T-helper 2 cell treated with Interferon-gamma antibody and Interleukin-4, amounts not matched to agents 5 μg/mL and 100 μg/mL, for 36 hours (primary cell): ENCODE results near the gene EBF4.

Source experiments
- DNase-seq: peaks from one replicate; pipeline ENCODE4 v3.0.0; 2021; ENCODE audit warnings: low spot score
- H3K27ac Mint-ChIP-seq: one replicate; pipeline ENCODE4 v1.8.0; 2021; ENCODE audit warnings: mild to moderate bottlenecking, mixed read lengths
- H3K27me3 Mint-ChIP-seq: one replicate; pipeline ENCODE4 v1.8.0; 2021; ENCODE audit warnings: low read depth, mixed read lengths
- H3K36me3 Mint-ChIP-seq: one replicate; pipeline ENCODE4 v1.8.0; 2021; ENCODE audit warnings: low read depth, mixed read lengths
- H3K4me1 Mint-ChIP-seq: one replicate; pipeline ENCODE4 v1.8.0; 2021; ENCODE audit warnings: low read depth, mixed read lengths
- H3K4me3 Mint-ChIP-seq: one replicate; pipeline ENCODE4 v1.8.0; 2022; ENCODE audit warnings: mild to moderate bottlenecking, moderate library complexity, mixed read lengths
- H3K9me3 Mint-ChIP-seq: one replicate; pipeline ENCODE4 v1.8.0; 2021; ENCODE audit warnings: mixed read lengths

Gene EBF4

GRCh38 chr20:2747676-2748235 lies 55.2 kb downstream of the EBF4 start:
- Mint-ChIP-seq H3K9me3 (no peaks in the 10 kb centered on the region), H3K27ac (no peak overlapping the region), H3K27me3 (peaks cover 38% of the 10 kb centered on the region), H3K4me3 (no peak overlapping the region), H3K36me3 (no peaks in the 10 kb centered on the region), H3K4me1 (peaks cover 15% of the 10 kb centered on the region)
- no peak for DNase-seq

DNA sequence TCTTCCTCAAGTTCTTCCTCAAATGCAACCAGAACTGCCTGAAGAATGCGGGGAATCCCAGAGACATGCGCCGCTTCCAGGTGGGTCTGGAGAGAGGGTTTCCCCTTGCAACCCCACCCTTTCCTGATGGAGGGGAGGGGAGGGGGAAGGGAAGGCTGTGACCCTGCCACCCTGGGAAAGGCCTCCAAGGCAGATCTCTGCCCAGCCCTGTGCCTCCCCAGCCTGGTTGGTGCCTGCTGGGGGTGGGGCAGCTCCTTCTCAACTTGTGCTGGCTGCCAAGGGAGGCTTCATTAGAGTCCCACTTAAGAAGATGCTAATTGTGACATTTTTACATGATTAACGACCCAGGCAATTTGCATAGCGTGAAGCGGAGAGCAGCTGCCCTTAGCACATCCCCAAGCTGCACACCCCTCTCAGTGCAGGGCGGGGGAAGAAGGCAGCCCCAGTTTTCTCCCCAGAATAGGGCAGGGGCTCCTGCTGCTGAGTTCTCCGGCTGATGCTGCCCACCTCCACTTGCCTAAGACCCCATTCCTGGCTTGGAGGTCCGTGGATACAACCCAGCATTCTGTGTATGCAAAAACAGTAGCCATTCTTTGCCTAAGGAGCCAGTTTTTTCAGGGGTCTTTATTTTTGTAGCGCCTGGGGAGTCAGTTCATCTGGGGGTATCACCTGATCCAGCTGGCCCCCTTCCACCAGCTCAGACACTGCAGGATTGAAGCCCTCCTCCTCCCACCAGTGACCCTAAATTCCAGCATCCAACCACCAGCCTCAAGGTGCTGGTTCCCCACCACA lies 56.2 kb downstream of the EBF4 start:
- DNase-seq: no peak
- Mint-ChIP-seq H3K4me3 (no peak overlapping the region), H3K27me3 (peaks cover 42% of the 10 kb centered on the region), H3K27ac (no peak overlapping the region), H3K36me3 (no peaks in the 10 kb centered on the region), H3K9me3 (no peaks in the 10 kb centered on the region), H3K4me1 (peaks cover 15% of the 10 kb centered on the region)

DNA sequence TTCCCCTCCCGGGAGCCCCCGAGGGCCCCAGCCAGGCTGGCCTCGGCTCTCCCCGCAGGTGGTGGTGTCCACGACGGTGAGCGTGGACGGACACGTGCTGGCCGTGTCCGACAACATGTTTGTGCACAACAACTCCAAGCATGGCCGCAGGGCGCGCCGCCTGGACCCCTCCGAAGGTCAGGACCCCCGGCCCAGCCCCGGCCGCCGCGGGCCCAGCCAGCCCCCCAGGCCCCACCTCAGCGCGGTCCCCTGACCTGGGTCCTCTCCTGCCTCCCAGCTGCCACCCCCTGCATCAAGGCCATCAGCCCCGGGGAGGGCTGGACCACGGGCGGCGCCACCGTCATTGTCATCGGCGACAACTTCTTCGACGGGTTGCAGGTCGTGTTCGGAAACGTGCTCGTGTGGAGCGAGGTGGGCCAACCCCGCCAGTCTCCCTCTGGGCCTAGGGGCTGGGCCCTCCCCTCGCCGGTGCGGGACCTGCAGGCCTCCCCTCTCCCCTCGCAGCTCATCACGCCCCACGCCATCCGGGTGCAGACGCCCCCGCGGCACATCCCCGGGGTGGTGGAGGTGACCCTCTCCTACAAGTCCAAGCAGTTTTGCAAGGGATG lies 56.9 kb downstream of the EBF4 start:
- Mint-ChIP-seq H3K27me3 (peaks cover 49% of the 10 kb centered on the region), H3K9me3 (no peaks in the 10 kb centered on the region), H3K4me1 (peaks cover 16% of the 10 kb centered on the region), H3K4me3 (no peak overlapping the region), H3K27ac (no peak overlapping the region), H3K36me3 (no peaks in the 10 kb centered on the region)
- no peak for DNase-seq

- Mint-ChIP-seq H3K4me3 (no peak overlapping the region), H3K36me3 (no peaks in the 10 kb centered on the region), H3K4me1 (peaks cover 16% of the 10 kb centered on the region), H3K27ac (no peak overlapping the region), H3K27me3 (peaks cover 51% of the 10 kb centered on the region), H3K9me3 (no peaks in the 10 kb centered on the region)
- DNase-seq: no peak
These were observed 57.4 kb downstream of the EBF4 start for GRCh38 chr20:2749951-2750490.

DNA sequence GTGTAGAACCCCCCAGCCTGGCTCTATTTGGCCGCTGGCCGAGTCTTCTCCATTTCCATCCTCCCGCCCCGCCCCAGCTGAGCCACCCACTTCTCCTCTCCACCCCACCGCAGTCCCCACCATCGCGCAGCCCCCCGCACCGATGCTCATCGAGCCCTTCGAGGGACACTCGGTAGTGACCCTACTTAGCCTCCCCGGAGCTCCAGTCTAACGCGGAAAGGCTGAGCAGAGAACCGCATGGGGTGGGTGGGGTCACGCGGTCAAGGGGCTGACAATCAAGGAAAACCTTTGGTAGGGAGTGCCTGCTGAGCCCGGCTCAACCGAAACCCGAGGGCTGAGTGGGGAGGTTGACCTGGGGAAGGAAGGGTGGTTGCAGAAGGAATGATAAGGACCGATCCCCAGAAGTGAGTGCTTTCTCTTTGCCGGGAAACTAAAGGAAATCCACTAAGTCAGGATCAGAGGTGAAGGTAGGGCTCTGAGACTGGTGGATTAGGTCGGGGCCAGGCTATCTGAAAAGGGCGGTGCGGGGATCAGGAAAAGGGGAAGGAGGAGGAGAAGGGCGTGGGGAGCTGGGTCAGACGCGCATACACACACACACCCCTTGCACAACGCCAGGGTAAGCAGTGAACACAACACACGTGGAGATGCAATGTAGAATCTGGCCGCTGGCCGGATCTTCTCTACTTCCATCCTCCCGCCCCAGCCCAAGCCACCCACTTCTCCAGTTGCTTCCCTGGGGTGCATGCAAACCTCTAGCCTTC lies 58.1 kb downstream of the EBF4 start:
- Mint-ChIP-seq H3K9me3 (no peaks in the 10 kb centered on the region), H3K27ac (peak overlapping the region; percentile 33), H3K27me3 (peaks cover 49% of the 10 kb centered on the region), H3K4me3 (peak overlapping the region; percentile 68), H3K36me3 (no peaks in the 10 kb centered on the region), H3K4me1 (peaks cover 14% of the 10 kb centered on the region)
- no peak for DNase-seq

DNA sequence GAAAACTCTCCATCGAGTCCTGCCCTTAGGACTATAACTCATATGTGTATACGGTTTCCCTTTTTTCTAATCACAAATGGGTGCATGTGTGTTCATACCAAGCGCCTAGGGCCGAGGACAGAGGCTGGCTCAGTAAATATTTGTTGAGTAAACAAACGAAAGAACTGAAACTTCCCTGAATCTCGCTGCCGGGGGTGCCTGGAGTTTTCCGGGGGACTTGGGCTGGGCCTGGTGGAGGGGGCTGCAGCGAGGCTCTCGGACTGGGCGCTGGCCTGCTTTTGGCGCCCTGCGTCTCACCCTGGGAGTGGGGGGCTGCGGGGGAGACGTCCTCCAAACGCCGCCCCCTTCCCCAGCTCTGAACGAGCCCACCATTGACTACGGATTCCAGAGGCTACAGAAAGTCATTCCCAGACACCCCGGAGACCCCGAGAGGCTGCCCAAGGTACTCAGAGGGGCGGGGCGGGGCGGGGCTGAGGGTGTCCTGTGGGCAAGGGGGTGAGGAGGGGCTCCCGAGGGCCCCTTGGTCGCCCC lies 58.8 kb downstream of the EBF4 start:
- no peak for DNase-seq

GRCh38 chr20:2751878-2752566 lies 59.4 kb downstream of the EBF4 start:
- no peak overlapping the region for H3K27ac Mint-ChIP-seq
- no peaks in the 10 kb centered on the region for H3K36me3 Mint-ChIP-seq
- H3K4me1 Mint-ChIP-seq: peaks cover 14% of the 10 kb centered on the region
- H3K4me3 Mint-ChIP-seq: no peak overlapping the region
- no peaks in the 10 kb centered on the region for H3K9me3 Mint-ChIP-seq
- H3K27me3 Mint-ChIP-seq: peaks cover 51% of the 10 kb centered on the region
- peak; percentile 51 for DNase-seq

More for the DNA sequence above, 58.8 kb downstream of the EBF4 start:
- H3K4me1 Mint-ChIP-seq: peaks cover 14% of the 10 kb centered on the region
- H3K27ac Mint-ChIP-seq: no peak overlapping the region
- H3K4me3 Mint-ChIP-seq: peak overlapping the region; percentile 68
- no peaks in the 10 kb centered on the region for H3K36me3 Mint-ChIP-seq
- H3K27me3 Mint-ChIP-seq: peaks cover 49% of the 10 kb centered on the region
- H3K9me3 Mint-ChIP-seq: no peaks in the 10 kb centered on the region

GRCh38 chr20:2752567-2753460 lies 60.2 kb downstream of the EBF4 start:
- peak; percentile 21 for DNase-seq
- peak overlapping the region; percentile 31 for H3K27ac Mint-ChIP-seq
- H3K4me3 Mint-ChIP-seq: peak overlapping the region; percentile 83
- no peaks in the 10 kb centered on the region for H3K36me3 Mint-ChIP-seq
- no peaks in the 10 kb centered on the region for H3K9me3 Mint-ChIP-seq
- H3K27me3 Mint-ChIP-seq: peaks cover 49% of the 10 kb centered on the region
- peaks cover 14% of the 10 kb centered on the region for H3K4me1 Mint-ChIP-seq

GRCh38 chr20:2753461-2754040 lies 61.0 kb downstream of the EBF4 start:
- Mint-ChIP-seq H3K9me3 (no peaks in the 10 kb centered on the region), H3K27ac (peak overlapping the region; percentile 31), H3K4me3 (peak overlapping the region; percentile 57), H3K4me1 (peaks cover 14% of the 10 kb centered on the region), H3K36me3 (no peaks in the 10 kb centered on the region), H3K27me3 (peaks cover 45% of the 10 kb centered on the region)
- DNase-seq: no peak

DNA sequence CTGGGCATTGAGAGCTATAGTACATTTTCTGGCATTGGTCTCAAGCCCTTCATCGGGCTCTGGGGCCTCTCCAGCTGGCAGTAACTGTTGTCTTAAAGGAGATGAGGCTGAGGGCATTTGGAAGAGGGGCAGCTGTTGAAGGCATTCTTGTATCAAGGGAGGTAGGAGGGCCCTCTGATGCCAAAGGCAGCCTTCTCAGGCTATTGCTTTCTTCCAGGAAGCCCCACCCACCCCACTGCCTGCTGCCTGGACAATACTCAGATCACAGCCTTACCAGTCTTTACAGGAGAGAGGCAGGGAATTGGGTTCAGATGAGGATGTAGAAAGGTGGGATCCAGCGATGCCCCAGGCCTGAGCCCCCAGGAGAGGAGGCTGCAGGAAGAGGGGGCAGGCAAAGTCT lies 61.8 kb downstream of the EBF4 start:
- no peak overlapping the region for H3K4me3 Mint-ChIP-seq
- peaks cover 14% of the 10 kb centered on the region for H3K4me1 Mint-ChIP-seq
- no peaks in the 10 kb centered on the region for H3K9me3 Mint-ChIP-seq
- H3K27ac Mint-ChIP-seq: no peak overlapping the region
- H3K36me3 Mint-ChIP-seq: no peaks in the 10 kb centered on the region
- no peak for DNase-seq
- peaks cover 45% of the 10 kb centered on the region for H3K27me3 Mint-ChIP-seq

- no peak overlapping the region for H3K27ac Mint-ChIP-seq
- peaks cover 14% of the 10 kb centered on the region for H3K4me1 Mint-ChIP-seq
- DNase-seq: no peak
- no peaks in the 10 kb centered on the region for H3K9me3 Mint-ChIP-seq
- no peaks in the 10 kb centered on the region for H3K36me3 Mint-ChIP-seq
- H3K4me3 Mint-ChIP-seq: no peak overlapping the region
- H3K27me3 Mint-ChIP-seq: peaks cover 36% of the 10 kb centered on the region
These were observed 63.0 kb downstream of the EBF4 start for GRCh38 chr20:2755451-2756055.

DNA sequence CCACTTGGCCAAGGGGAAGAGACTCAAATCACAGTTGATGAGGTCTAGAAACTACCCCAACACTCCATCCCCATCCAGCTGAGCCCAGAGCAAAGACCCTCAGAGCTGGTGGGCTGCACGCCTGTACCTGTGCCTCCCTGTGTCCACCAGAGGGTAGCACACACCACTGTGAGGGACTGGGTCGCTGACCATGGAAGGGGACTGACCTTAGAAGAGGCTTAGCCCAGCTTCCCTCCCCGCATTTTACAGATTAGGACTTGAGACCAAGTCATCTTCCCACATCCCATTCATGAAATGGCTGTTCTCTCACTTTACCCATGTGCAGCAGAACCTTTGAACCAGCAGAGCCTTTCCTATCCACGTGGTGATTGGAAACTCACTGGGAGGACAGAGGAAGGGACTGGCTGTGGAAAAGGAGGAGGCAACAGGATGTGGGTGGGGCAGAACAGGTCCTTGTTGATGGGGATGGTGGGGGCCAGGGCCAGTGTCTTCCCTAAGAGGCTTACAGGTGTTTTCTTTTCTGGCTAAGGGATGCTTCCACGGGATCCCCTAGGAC lies 63.6 kb downstream of the EBF4 start:
- Mint-ChIP-seq H3K4me1 (peaks cover 9% of the 10 kb centered on the region), H3K4me3 (no peak overlapping the region), H3K9me3 (no peaks in the 10 kb centered on the region), H3K27me3 (peaks cover 30% of the 10 kb centered on the region), H3K36me3 (no peaks in the 10 kb centered on the region), H3K27ac (no peak overlapping the region)
- DNase-seq: no peak
